Measurements from ENCODE around the gene MED15.

Gene MED15

DNA sequence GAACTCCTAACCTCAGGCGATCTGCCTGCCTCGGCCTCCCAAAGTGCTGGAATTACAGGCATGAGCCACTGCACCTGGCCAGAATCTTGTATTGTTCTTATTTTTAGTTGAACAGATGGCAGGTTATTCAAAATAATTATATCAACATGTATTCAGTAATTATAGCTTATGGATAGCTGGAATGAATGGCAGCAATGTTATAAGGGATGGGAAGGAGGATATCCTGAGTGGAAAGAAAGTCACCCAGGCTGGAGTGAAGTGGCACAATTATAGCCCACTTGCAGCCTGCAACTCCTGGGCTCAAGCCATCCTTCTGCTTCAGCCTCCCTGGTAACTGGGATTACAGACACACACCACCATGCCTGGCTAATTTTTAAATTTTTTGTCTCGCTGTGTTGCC, 88.1 kb downstream of the MED15 start:
- DNase-seq (ENCODE audit: insufficient read length, low spot score) (no peak), FAIRE-seq (no peak)

DNA sequence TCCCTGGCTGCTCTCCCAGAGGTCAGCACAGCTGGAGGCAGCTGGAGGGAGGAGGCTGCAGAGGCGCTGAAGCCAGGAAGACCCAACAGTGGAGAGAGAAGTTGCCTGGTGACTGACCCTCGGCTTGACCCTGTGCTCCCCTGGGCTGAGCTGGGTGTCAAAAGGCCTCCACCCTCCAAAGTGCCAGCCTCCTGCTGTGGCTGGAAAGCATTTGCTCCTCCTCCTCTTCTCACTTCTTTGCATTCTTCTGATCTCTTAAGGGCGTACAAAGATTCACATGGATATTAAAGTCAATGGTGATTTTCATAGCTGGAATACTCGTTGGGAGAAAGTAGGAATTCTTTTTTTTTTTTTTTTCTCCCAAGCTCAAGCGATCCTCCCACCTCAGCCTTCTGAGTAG, 91.7 kb downstream of the MED15 start:
- FAIRE-seq = no peak
- no peak for DNase-seq (ENCODE audit: insufficient read length, low spot score)
- TF ChIP-seq POLR2A (IDR thresholded peaks at IDR 0.05; ENCODE audit: low read depth, low read length) (no peak), TAF1 (IDR thresholded peaks at IDR 0.05; ENCODE audit: low read depth, low read length) (no peak), SPI1 (IDR thresholded peaks at IDR 0.05; ENCODE audit: low read depth, low read length) (no peak), PAX5 (IDR thresholded peaks at IDR 0.05; ENCODE audit: insufficient read depth, low read length, severe bottlenecking) (no peak), POU2F2 (IDR thresholded peaks at IDR 0.05; ENCODE audit: low read depth, low read length) (no peak), POLR2AphosphoS5 (IDR thresholded peaks at IDR 0.05; ENCODE audit: low read depth, low read length) (no peak)

More for the DNA sequence above, 88.1 kb downstream of the MED15 start:
- TF ChIP-seq SPI1 (IDR thresholded peaks at IDR 0.05; ENCODE audit: low read depth, low read length) (no peak), POLR2AphosphoS5 (IDR thresholded peaks at IDR 0.05; ENCODE audit: low read depth, low read length) (no peak), TAF1 (IDR thresholded peaks at IDR 0.05; ENCODE audit: low read depth, low read length) (no peak), POLR2A (IDR thresholded peaks at IDR 0.05; ENCODE audit: low read depth, low read length) (no peak), POU2F2 (IDR thresholded peaks at IDR 0.05; ENCODE audit: low read depth, low read length) (no peak), PAX5 (IDR thresholded peaks at IDR 0.05; ENCODE audit: insufficient read depth, low read length, severe bottlenecking) (no peak)

DNA sequence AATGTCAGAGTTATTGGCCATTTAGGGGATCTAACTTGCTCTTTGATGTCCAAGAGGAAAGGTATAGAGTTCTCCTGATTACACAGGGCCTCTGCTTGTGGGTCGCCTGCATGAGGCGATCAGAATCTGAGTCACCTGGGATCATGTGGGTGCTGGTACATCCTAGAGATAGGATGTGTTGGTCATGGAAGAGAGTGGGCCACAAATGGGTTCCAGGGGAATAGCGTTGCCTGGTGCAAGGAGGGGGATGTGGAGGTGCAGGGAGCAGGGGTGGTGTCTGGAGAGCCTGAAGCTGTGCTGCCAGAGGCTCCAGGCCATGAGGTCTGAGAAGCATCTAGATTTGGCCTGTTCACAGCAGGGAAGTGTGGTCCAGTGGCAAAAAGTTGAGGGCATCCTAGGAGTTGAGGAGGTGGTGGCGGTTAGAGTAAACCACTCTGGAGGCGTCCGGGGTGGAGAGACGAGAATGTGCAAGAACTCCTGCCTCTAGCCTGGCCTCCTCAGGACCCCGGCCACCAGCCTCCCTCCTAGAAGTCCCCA, 92.8 kb downstream of the MED15 start:
- FAIRE-seq (no peak), DNase-seq (ENCODE audit: insufficient read length, low spot score) (no peak)
- TF ChIP-seq POU2F2 (IDR thresholded peaks at IDR 0.05; ENCODE audit: low read depth, low read length) (no peak), SPI1 (IDR thresholded peaks at IDR 0.05; ENCODE audit: low read depth, low read length) (no peak), TAF1 (IDR thresholded peaks at IDR 0.05; ENCODE audit: low read depth, low read length) (no peak), POLR2A (IDR thresholded peaks at IDR 0.05; ENCODE audit: low read depth, low read length) (no peak), POLR2AphosphoS5 (IDR thresholded peaks at IDR 0.05; ENCODE audit: low read depth, low read length) (no peak), PAX5 (IDR thresholded peaks at IDR 0.05; ENCODE audit: insufficient read depth, low read length, severe bottlenecking) (no peak)

DNA sequence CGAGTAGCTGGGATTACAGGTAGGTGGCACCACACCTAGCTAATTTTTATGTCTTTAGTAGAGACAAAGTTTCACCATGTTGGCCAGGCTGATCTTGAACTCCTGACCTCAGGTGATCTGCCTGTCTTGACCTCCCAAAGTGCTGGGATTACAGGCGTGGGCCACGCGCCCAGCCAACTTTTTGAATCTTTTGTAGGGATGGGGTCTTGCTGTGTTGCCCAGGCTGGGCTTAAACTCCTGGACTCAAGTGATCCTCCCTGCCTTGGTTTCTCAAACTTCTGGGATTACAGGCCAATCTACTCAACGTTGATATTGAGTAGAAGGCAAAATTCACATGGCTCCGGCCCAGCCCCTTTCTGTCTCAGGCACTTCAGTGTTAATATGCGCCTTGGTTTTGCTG, 93.9 kb downstream of the MED15 start:
- DNase-seq (ENCODE audit: insufficient read length, low spot score) = no peak
- TF ChIP-seq POLR2AphosphoS5 (IDR thresholded peaks at IDR 0.05; ENCODE audit: low read depth, low read length) (no peak), SPI1 (IDR thresholded peaks at IDR 0.05; ENCODE audit: low read depth, low read length) (no peak), TAF1 (IDR thresholded peaks at IDR 0.05; ENCODE audit: low read depth, low read length) (no peak), POU2F2 (IDR thresholded peaks at IDR 0.05; ENCODE audit: low read depth, low read length) (no peak), PAX5 (IDR thresholded peaks at IDR 0.05; ENCODE audit: insufficient read depth, low read length, severe bottlenecking) (no peak)
- no peak for FAIRE-seq

DNA sequence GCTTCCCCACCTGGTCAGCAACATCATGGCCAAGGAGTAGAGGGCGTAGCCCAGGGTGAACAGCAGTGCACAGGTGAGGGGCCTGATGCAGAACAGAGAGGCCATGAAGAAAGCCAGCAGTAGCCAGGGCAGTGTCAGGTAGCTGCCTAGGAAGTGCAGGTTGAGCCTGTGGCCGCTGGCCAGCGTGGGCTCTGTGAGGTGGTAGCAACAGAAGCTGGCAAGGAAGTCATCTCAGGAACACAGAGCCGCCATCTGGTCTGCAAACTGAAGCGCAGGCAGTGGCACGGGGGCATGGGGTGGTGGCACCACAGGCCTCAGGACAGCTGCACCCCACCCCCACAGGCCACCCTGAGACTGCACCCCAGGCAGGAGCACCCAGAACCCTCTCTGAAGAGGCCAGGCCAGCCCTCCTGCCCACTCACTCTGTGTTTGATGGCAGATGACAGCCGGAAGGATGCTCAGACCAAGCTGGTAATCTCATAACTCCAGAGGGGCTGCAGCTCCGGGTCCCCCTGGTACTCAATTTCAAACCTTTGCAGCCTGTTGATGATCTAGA, 95.3 kb downstream of the MED15 start:
- no peak for TF ChIP-seq PAX5 (IDR thresholded peaks at IDR 0.05; ENCODE audit: insufficient read depth, low read length, severe bottlenecking)
- no peak for TF ChIP-seq TAF1 (IDR thresholded peaks at IDR 0.05; ENCODE audit: low read depth, low read length)
- no peak for TF ChIP-seq POLR2A (IDR thresholded peaks at IDR 0.05; ENCODE audit: low read depth, low read length)
- TF ChIP-seq POU2F2 (IDR thresholded peaks at IDR 0.05; ENCODE audit: low read depth, low read length) = no peak
- TF ChIP-seq SPI1 (IDR thresholded peaks at IDR 0.05; ENCODE audit: low read depth, low read length) = no peak
- DNase-seq (ENCODE audit: insufficient read length, low spot score) (no peak), FAIRE-seq (no peak)

DNA sequence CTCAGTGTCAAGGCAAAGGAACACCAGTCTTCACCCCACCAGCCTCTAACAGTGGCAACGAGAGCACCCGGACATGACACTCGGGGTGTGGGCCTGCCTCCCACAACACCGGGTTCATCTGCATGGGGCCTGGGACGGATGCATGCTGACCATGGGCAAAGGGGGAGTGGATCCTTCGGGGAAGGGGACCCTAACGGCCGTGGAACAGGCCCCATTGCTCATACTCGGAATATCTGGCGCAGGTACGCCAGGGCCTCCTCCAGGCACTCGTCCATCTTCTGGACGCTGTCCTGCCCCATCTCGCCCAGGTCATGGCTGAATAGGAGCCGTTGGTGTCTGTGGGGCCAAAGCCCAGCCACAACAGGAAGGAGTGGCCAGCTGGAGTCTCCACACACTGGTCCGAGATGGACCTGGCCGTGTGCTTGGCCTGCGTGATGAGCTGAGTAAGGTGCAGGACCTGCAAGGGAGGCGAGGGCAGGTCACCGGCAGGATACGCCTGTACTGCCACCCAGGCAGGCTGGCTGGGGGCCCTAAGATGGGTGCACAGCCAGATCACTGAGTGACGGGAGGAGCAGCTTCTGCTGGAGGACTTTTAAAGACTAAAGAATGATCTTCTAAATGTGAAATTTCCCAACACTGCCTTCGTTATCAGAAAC, 96.8 kb downstream of the MED15 start:
- no peak for TF ChIP-seq POU2F2 (IDR thresholded peaks at IDR 0.05; ENCODE audit: low read depth, low read length)
- TF ChIP-seq POLR2A (IDR thresholded peaks at IDR 0.05; ENCODE audit: low read depth, low read length) = no peak
- no peak for TF ChIP-seq TAF1 (IDR thresholded peaks at IDR 0.05; ENCODE audit: low read depth, low read length)
- no peak for TF ChIP-seq SPI1 (IDR thresholded peaks at IDR 0.05; ENCODE audit: low read depth, low read length)
- no peak for TF ChIP-seq PAX5 (IDR thresholded peaks at IDR 0.05; ENCODE audit: insufficient read depth, low read length, severe bottlenecking)
- no peak for TF ChIP-seq POLR2AphosphoS5 (IDR thresholded peaks at IDR 0.05; ENCODE audit: low read depth, low read length)
- DNase-seq (ENCODE audit: insufficient read length, low spot score) (no peak), FAIRE-seq (no peak)

DNA sequence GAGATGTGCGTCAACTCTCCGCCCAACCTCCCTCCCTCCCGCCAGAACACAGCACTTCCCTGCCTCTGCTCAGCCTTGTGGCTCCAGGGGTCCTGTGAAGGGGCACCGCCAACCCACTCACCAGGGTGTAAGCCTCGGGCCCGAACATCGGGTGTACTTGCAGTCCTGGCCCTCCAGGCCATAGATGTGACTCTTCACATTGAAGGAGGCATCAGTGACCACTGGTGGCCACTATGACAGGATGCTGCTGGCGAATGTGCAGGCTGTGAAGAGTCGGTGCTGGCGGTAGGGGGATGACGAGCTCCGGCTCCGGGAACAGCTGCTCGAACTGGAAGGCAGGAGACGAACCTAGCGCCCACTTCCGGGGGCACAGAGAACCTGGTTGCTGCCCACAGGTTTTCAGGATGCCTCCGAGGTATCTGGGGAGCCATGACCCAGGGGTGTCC, 97.4 kb downstream of the MED15 start:
- TF ChIP-seq SPI1 (IDR thresholded peaks at IDR 0.05; ENCODE audit: low read depth, low read length) (no peak), PAX5 (IDR thresholded peaks at IDR 0.05; ENCODE audit: insufficient read depth, low read length, severe bottlenecking) (no peak), POLR2AphosphoS5 (IDR thresholded peaks at IDR 0.05; ENCODE audit: low read depth, low read length) (no peak), POLR2A (IDR thresholded peaks at IDR 0.05; ENCODE audit: low read depth, low read length) (no peak), POU2F2 (IDR thresholded peaks at IDR 0.05; ENCODE audit: low read depth, low read length) (no peak), TAF1 (IDR thresholded peaks at IDR 0.05; ENCODE audit: low read depth, low read length) (no peak)
- FAIRE-seq (no peak), DNase-seq (ENCODE audit: insufficient read length, low spot score) (no peak)

DNA sequence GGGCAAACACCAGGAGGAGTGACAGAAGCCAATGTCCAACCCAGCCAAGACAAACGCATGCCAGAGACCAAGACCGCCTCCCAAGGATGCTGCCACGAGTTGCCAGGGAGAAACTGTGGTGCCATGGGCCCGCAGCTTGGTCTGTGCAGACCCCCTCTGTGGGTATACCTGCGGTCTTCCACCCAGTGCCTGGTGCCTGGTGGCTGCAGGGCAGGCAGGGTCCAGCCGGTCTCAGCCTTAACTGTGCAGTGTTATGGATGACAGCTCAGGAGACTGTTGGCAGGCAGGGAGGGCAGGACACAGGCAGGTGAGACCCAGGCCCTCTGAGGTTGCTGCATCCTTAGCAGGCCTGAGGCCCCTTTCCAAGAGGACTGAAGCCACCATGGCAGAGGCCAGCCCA, 97.9 kb downstream of the MED15 start:
- TF ChIP-seq PAX5 (IDR thresholded peaks at IDR 0.05; ENCODE audit: insufficient read depth, low read length, severe bottlenecking) = no peak
- no peak for TF ChIP-seq SPI1 (IDR thresholded peaks at IDR 0.05; ENCODE audit: low read depth, low read length)
- TF ChIP-seq POLR2A (IDR thresholded peaks at IDR 0.05; ENCODE audit: low read depth, low read length) = no peak
- DNase-seq (ENCODE audit: insufficient read length, low spot score) (no peak), FAIRE-seq (no peak)

DNA sequence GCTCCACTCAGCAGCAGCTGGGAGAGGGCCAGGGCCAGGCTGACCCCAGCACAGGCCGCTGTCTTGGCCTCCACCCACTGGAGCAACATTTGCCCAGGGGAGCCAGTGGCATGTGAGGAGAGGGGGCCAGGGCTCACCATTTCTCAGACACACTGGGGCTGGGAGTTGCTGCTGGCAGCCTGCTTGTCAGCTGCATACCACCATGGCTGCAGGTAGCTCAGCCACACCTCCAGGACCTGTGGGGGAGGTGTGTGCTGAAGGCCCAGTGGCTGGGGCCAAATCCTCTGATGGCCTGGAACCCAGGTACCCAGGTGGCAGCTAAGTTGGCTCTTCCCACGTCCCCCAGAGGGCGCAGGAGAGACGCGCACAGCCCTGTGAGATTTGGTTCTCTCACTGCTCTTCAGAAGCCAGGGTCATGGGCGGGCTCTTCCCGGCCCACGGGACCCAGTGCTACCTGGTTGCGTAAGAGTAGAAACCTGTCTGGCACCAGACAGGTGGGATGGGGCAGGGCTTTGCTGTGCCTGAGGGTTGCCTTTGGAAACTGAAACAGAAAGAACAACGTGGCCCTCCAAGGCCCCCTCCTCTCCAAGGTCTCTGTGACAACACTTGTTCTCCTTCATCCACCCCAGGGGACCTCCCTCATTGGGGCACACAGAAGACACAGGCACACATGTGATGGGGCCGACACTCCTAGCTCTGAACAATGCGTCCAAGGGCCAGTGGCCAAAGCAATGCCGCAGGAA, 98.8 kb downstream of the MED15 start:
- no peak for TF ChIP-seq TAF1 (IDR thresholded peaks at IDR 0.05; ENCODE audit: low read depth, low read length)
- no peak for TF ChIP-seq POLR2A (IDR thresholded peaks at IDR 0.05; ENCODE audit: low read depth, low read length)
- no peak for TF ChIP-seq POLR2AphosphoS5 (IDR thresholded peaks at IDR 0.05; ENCODE audit: low read depth, low read length)
- TF ChIP-seq PAX5 (IDR thresholded peaks at IDR 0.05; ENCODE audit: insufficient read depth, low read length, severe bottlenecking) = no peak
- no peak for TF ChIP-seq POU2F2 (IDR thresholded peaks at IDR 0.05; ENCODE audit: low read depth, low read length)
- TF ChIP-seq SPI1 (IDR thresholded peaks at IDR 0.05; ENCODE audit: low read depth, low read length) = no peak
- FAIRE-seq = peak; percentile 84

More for the DNA sequence above, 98.8 kb downstream of the MED15 start:
- DNase-seq (ENCODE audit: insufficient read length, low spot score) = peak; percentile 76
